GM12878 (cell line): ENCODE data around the gene TOPORS. TPM values are rescaled to one million over a fixed set of nuclear protein-coding genes. Genes with fewer than 3 reads are reported as not detected.

ENCODE experiments used
- BCL11A ChIP-seq: IDR thresholded peaks from 2 replicates; pipeline ENCODE4 v1.6.1; 2011; ENCODE audit warnings: low read depth, low read length
- CEBPZ ChIP-seq: fragments of 150-350 bp; IDR thresholded peaks from 2 replicates; pipeline ENCODE4 v1.6.1; 2016; ENCODE audit warnings: low read depth, low read length
- FOXK2 ChIP-seq: fragments of 450-650 bp; IDR thresholded peaks from 2 replicates; pipeline ENCODE4 v1.6.1; 2017; ENCODE audit warnings: mild to moderate bottlenecking, moderate library complexity
- IKZF2 ChIP-seq, 2 experiments: fragments of 450-650 bp; IDR thresholded peaks; 2 replicates each; pipeline ENCODE4 v1.6.1; 2017; ENCODE audit warnings: mild to moderate bottlenecking in 2 of 2, moderate library complexity in 2 of 2
- KDM1A ChIP-seq: fragments of 200-600 bp; sonication (generic); IDR thresholded peaks from 2 replicates; pipeline ENCODE4 v1.6.1; 2016; ENCODE audit warnings: borderline replicate concordance
- MEF2B ChIP-seq: fragments of 450-650 bp; IDR thresholded peaks from 2 replicates; pipeline ENCODE4 v1.6.1; 2018; ENCODE audit warnings: mild to moderate bottlenecking, moderate library complexity; ENCODE audit not compliant: partially characterized antibody, poor library complexity, severe bottlenecking
- MTA3 ChIP-seq: IDR thresholded peaks from 2 replicates; pipeline ENCODE4 v1.6.1; 2012; ENCODE audit warnings: low read length, inconsistent platforms, borderline replicate concordance
- MXI1 ChIP-seq: fragments of 150-350 bp; IDR thresholded peaks from 2 replicates; pipeline ENCODE4 v1.6.1; 2011; ENCODE audit warnings: low read depth, mild to moderate bottlenecking, inconsistent platforms, low read length, improper control_type of control experiment
- POLR2AphosphoS5 ChIP-seq: IDR thresholded peaks from 2 replicates; pipeline ENCODE4 v1.6.1; 2011; ENCODE audit warnings: mild to moderate bottlenecking, low read length, inconsistent platforms
- RBBP5 ChIP-seq: fragments of 200-600 bp; sonication (generic); conservative IDR thresholded peaks from 2 replicates; pipeline ENCODE4 v1.6.1; 2016
- ZBED1 ChIP-seq: IDR thresholded peaks from 2 replicates; pipeline ENCODE4 v1.6.1; 2016; ENCODE audit warnings: borderline replicate concordance
- polyA plus RNA-seq, 11 experiments: library from polyadenylated mRNA; depleted of rRNA in 4 of 11; unstranded in 6 of 11; stranded (reverse) in 5 of 11; fragments of >200 nt; fragmentation: Nextera tagmentation in 4 of 11; fragmentation: Illumina TruSeq in 1 of 11; extraction: Ambion mirVana in 4 of 11; extraction: Trizol in 1 of 11; gene quantifications; 1 replicate in 1 of 11; 2 replicates in 10 of 11; pipeline versions ENCODE4 v1.2.1 to v1.2.3, GENCODE V29; 2011 to 2016; ENCODE audit warnings: inconsistent platforms in 2 of 11, missing spikeins in 2 of 11, low read depth in 1 of 11
- total RNA-seq, 4 experiments: library from RNA; depleted of rRNA in 3 of 4; stranded (reverse); fragments of >200 nt in 3 of 4; fragmentation: Illumina TruSeq in 1 of 4; extraction: Trizol in 1 of 4; gene quantifications; 2 replicates each; pipeline versions ENCODE4 v1.2.1 to v1.2.3, GENCODE V29; 2013 to 2021

TOPORS gene
- total and polyA plus RNA-seq, 10 of the 15 experiments (the other 5 are each of a cell fraction or from before 2014, with no cell fraction given): 6.0 to 27.8 (median 14.3) TPM

DNA sequence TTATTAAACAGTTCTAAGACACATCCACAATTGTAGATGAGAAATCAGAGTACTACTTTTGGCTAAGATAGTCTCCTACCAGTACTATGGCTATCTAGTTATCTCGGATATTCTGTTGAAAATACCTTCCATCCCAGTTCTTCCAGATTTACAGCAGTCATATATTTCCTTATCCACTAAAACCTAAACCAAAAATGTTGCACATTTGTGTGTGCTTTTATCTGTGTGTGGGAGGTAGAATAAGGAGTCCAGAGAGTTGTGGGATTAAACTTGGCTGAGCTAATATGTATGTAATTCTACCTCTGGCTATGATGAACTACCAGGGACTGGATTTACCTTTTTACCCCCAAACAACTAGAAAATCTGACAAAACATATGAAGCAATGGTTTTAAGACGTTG lies 38.1 kb upstream of the TOPORS start (continued):
- no peak for TF ChIP-seq CEBPZ
- no peak for TF ChIP-seq ZBED1
- TF ChIP-seq FOXK2: no peak
- no peak for TF ChIP-seq MTA3
- no peak for TF ChIP-seq KDM1A
- no peak for TF ChIP-seq MEF2B
- TF ChIP-seq MXI1: no peak
- TF ChIP-seq IKZF2 (IDR thresholded peaks at IDR 0.05): no peak
- no peak for TF ChIP-seq BCL11A
- no peak for TF ChIP-seq RBBP5
- no peak for TF ChIP-seq POLR2AphosphoS5
- TF ChIP-seq, all 136 proteins: peak for 0
